Small intestine (tissue), 7 donors: ENCODE results near the gene EML4. TPM values are rescaled to one million over a fixed set of nuclear protein-coding genes. Genes with fewer than 3 reads are reported as not detected.

Source experiments
- DNase-seq, 2 donors: peaks; one replicate each; pipeline versions ENCODE4 v3.0.0 to v3.0.0-alpha.2; 2013
- FAIRE-seq: peaks from 2 replicates; lab custom pipeline; 2012; peaks lifted over from hg19 to GRCh38; lab: Jason Lieb, UNC
- H3K27ac ChIP-seq, 3 donors: one replicate each; pipeline ENCODE4 v1.5.1; 2013; ENCODE audit warnings: low read length in 2 of 3, mild to moderate bottlenecking in 2 of 3, control low read depth in 1 of 3, inconsistent platforms in 1 of 3, low read depth in 1 of 3, moderate library complexity in 1 of 3
- H3K27me3 ChIP-seq, 3 donors: one replicate each; pipeline ENCODE4 v1.6.1; 2013; ENCODE audit warnings: low read length in 3 of 3, inconsistent platforms in 1 of 3; ENCODE audit not compliant: control insufficient read depth in 3 of 3, insufficient read depth in 3 of 3
- H3K36me3 ChIP-seq, 3 donors: one replicate each; pipeline ENCODE4 v1.6.1; 2013; ENCODE audit warnings: low read length in 3 of 3, inconsistent platforms in 1 of 3, low read depth in 1 of 3, mild to moderate bottlenecking in 1 of 3, moderate library complexity in 1 of 3; ENCODE audit not compliant: control insufficient read depth in 3 of 3, insufficient read depth in 2 of 3
- H3K4me1 ChIP-seq, 3 donors: one replicate each; pipeline ENCODE4 v1.6.1; 2013; ENCODE audit warnings: low read length in 2 of 3, inconsistent platforms in 1 of 3, low read depth in 1 of 3, mild to moderate bottlenecking in 1 of 3, moderate library complexity in 1 of 3; ENCODE audit not compliant: control insufficient read depth in 3 of 3, insufficient read depth in 2 of 3
- H3K4me3 ChIP-seq, 3 donors: one replicate each; pipeline ENCODE4 v1.5.1; 2013; ENCODE audit warnings: low read length in 3 of 3, control low read depth in 1 of 3, inconsistent platforms in 1 of 3, low read depth in 1 of 3, mild to moderate bottlenecking in 1 of 3, moderate library complexity in 1 of 3
- H3K9me3 ChIP-seq, 2 donors: one replicate each; pipeline ENCODE4 v1.6.1; 2013; ENCODE audit warnings: low read depth in 1 of 2, low read length in 1 of 2; ENCODE audit not compliant: control insufficient read depth in 2 of 2, insufficient read depth in 1 of 2
- WGBS, 3 donors: extraction: QIAGEN DNeasy Blood & Tissue Kit; methylation state at CpG; one replicate each; pipeline ENCODE4 v1.1.7; 2013; 5-methylcytosine and 5-hydroxymethylcytosine counted together
- polyA plus RNA-seq, 4 donors: library from polyadenylated mRNA; stranded (reverse) in 3 of 4; unstranded in 1 of 4; fragments of 200-250 nt in 3 of 4; fragments of 120-200 nt in 1 of 4; gene quantifications; one replicate each; pipeline versions ENCODE4 v1.2.1 to v1.2.3, GENCODE V29; 2013
- donor health status: healthy with polysubstance abuse.
- donor health status: control.
- donor health status: control.
- donor health status: Bipolar disorder and iron deficiency.
- donor health status: healthy.

Gene EML4
- polyA plus RNA-seq, 4 donors = 30.0 to 132 (median 33.3) TPM

- Histone ChIP-seq H3K9me3 (no peaks in the 10 kb centered on the region), H3K36me3 (peaks cover 0 to 13% (median 2%) of the 10 kb centered on the region in 3 donors), H3K27me3 (no peaks in the 10 kb centered on the region), H3K4me1 (peaks cover 0 to 12% (median 6%) of the 10 kb centered on the region in 3 donors), H3K27ac (no peak overlapping the region), H3K4me3 (no peak overlapping the region)
- no peak for DNase-seq
- no peak for FAIRE-seq
- WGBS, 3 donors = 83 to 91% (median 89%) methylated on average over 3 of the region's 3 CpGs
Observed at GRCh38 chr2:42252464-42252863, 83.3 kb downstream of the EML4 start.

- H3K27ac ChIP-seq = no peak overlapping the region
- FAIRE-seq = no peak
- no peaks in the 10 kb centered on the region for H3K27me3 ChIP-seq
- no peak overlapping the region for H3K4me3 ChIP-seq
- peaks cover 0 to 12% (median 6%) of the 10 kb centered on the region in 3 donors for H3K4me1 ChIP-seq
- H3K36me3 ChIP-seq = peaks cover 0 to 24% (median 2%) of the 10 kb centered on the region in 3 donors
- H3K9me3 ChIP-seq = no peaks in the 10 kb centered on the region
- WGBS, 3 donors = 93 to 96% (median 96%) methylated on average over 8 of the region's 8 CpGs
- DNase-seq = no peak
Observed at GRCh38 chr2:42254186-42254895, 85.2 kb downstream of the EML4 start.

- H3K4me1 ChIP-seq = no peaks in the 10 kb centered on the region
- no peak for FAIRE-seq
- WGBS, 3 donors = 61 to 92% (median 66%) methylated on average over 2 of the region's 2 CpGs
- H3K36me3 ChIP-seq = peaks cover 0 to 28% (median 2%) of the 10 kb centered on the region in 3 donors
- no peak overlapping the region for H3K27ac ChIP-seq
- DNase-seq = no peak
- H3K9me3 ChIP-seq = no peaks in the 10 kb centered on the region
- H3K27me3 ChIP-seq = no peaks in the 10 kb centered on the region
- H3K4me3 ChIP-seq = no peak overlapping the region
Observed at GRCh38 chr2:42256505-42256904, 87.4 kb downstream of the EML4 start.

GRCh38 chr2:42261518-42262195 is 92.5 kb downstream of the EML4 start:
- no peaks in the 10 kb centered on the region for H3K27me3 ChIP-seq
- 89 to 96% (median 94%) methylated on average over 3 of the region's 3 CpGs for WGBS, 3 donors
- H3K4me3 ChIP-seq = no peak overlapping the region
- FAIRE-seq = no peak
- no peaks in the 10 kb centered on the region for H3K9me3 ChIP-seq
- H3K27ac ChIP-seq = no peak overlapping the region
- no peak for DNase-seq
- H3K4me1 ChIP-seq = no peaks in the 10 kb centered on the region
- H3K36me3 ChIP-seq = peaks cover 2 to 38% (median 4%) of the 10 kb centered on the region in 3 donors

GRCh38 chr2:42266236-42266635 is 97.1 kb downstream of the EML4 start:
- 92 to 97% (median 92%) methylated on average over 4 of the region's 4 CpGs for WGBS, 3 donors
- Histone ChIP-seq H3K36me3 (peaks cover 0 to 33% (median 5%) of the 10 kb centered on the region in 3 donors), H3K4me1 (no peaks in the 10 kb centered on the region), H3K27ac (no peak overlapping the region), H3K9me3 (no peaks in the 10 kb centered on the region), H3K4me3 (no peak overlapping the region), H3K27me3 (no peaks in the 10 kb centered on the region)
- DNase-seq = no peak
- FAIRE-seq = no peak

GRCh38 chr2:42267530-42267929 is 98.4 kb downstream of the EML4 start:
- 15 to 60% (median 39%) methylated on average over 1 of the region's 1 CpG for WGBS, 3 donors
- FAIRE-seq (no peak), DNase-seq (no peak)
- H3K27me3 ChIP-seq = no peaks in the 10 kb centered on the region
- H3K4me3 ChIP-seq = no peak overlapping the region
- H3K27ac ChIP-seq = no peak overlapping the region
- H3K9me3 ChIP-seq = no peaks in the 10 kb centered on the region
- H3K4me1 ChIP-seq = no peaks in the 10 kb centered on the region
- H3K36me3 ChIP-seq = peaks cover 0 to 33% (median 4%) of the 10 kb centered on the region in 3 donors

- no peaks in the 10 kb centered on the region for H3K4me1 ChIP-seq
- H3K36me3 ChIP-seq = peaks cover 0 to 31% (median 4%) of the 10 kb centered on the region in 3 donors
- FAIRE-seq (no peak), DNase-seq (no peak)
- 93 to 99% (median 98%) methylated on average over 5 of the region's 5 CpGs for WGBS, 3 donors
- H3K9me3 ChIP-seq = no peaks in the 10 kb centered on the region
- no peak overlapping the region for H3K27ac ChIP-seq
- no peaks in the 10 kb centered on the region for H3K27me3 ChIP-seq
- no peak overlapping the region for H3K4me3 ChIP-seq
Observed at GRCh38 chr2:42268528-42269151, 99.5 kb downstream of the EML4 start.

GRCh38 chr2:42270757-42271156 is 101.6 kb downstream of the EML4 start:
- H3K27ac ChIP-seq = no peak overlapping the region
- no peaks in the 10 kb centered on the region for H3K27me3 ChIP-seq
- no peak overlapping the region for H3K4me3 ChIP-seq
- H3K9me3 ChIP-seq = no peaks in the 10 kb centered on the region
- DNase-seq = no peak
- 93 to 98% (median 97%) methylated on average over 5 of the region's 5 CpGs for WGBS, 3 donors
- no peaks in the 10 kb centered on the region for H3K4me1 ChIP-seq
- no peak for FAIRE-seq
- H3K36me3 ChIP-seq = peaks cover 0 to 19% (median 3%) of the 10 kb centered on the region in 3 donors
